HG02943 (cell line): ENCODE measurements around the gene EPO.

Experiments used
- ATAC-seq: cut with Tn5 transposase; IDR thresholded peaks from one replicate; pipeline ENCODE4 v1.9.1; 2021; ENCODE audit warnings: mild to moderate bottlenecking, low read depth, moderate library complexity; ENCODE audit not compliant: unreplicated experiment

EPO gene

GRCh38 chr7:100720279-100720670, at the start of gene EPO:
EPO (plus strand) TSS chr7:100720468; CDS start chr7:100720981, 513 bp downstream.
- no peak for ATAC-seq

GRCh38 chr7:100671353-100672327, 48.6 kb upstream of the EPO start:
- ATAC-seq, result no peak

DNA sequence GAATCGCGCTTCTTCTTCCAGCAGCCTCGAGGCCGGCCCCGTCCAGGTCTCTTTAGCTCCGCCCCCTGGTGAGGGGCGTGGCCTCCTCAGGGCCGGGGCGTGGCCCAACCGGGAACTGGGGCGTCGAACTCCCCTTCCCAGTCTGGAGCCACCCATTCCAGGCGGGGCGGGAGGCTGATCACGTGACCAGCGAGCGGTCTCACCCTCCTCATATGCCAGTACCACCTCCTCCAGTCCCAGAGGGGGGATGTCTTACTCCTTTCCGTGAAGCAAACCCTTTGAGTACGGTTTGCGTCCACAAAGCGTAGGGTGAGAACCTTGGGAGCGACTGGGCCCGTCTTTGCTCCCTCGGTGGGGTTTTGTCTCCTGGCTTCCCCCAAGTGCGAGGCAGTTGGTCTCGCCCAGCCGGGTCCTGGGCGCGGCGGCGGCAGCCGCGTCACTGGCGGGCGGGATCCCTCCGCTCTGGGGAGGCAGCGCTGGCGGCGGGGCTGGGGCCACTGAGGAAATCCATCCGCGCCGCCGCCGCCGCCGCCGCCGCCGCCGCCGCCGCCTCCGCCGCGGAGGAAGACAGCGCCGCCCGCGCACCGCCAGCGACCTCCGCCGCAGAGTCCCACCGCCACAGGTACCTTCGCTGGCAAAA, 46.8 kb upstream of the EPO start, which contains the start of gene GNB2:
Gene GNB2 (plus strand): TSS at position 439 of the 640 bp plus-strand sequence. CDS start 2,526 bp downstream, outside the sequence.
- ATAC-seq, result peak; percentile 49

- ATAC-seq, result peak; percentile 5
Observed at GRCh38 chr7:100673942-100674410, 46.3 kb upstream of the EPO start.

GRCh38 chr7:100674411-100675104, 45.7 kb upstream of the EPO start:
- no peak for ATAC-seq

GRCh38 chr7:100675105-100675451, 45.2 kb upstream of the EPO start:
- ATAC-seq, result no peak

GRCh38 chr7:100675581-100676350, 44.5 kb upstream of the EPO start:
- ATAC-seq, result no peak

DNA sequence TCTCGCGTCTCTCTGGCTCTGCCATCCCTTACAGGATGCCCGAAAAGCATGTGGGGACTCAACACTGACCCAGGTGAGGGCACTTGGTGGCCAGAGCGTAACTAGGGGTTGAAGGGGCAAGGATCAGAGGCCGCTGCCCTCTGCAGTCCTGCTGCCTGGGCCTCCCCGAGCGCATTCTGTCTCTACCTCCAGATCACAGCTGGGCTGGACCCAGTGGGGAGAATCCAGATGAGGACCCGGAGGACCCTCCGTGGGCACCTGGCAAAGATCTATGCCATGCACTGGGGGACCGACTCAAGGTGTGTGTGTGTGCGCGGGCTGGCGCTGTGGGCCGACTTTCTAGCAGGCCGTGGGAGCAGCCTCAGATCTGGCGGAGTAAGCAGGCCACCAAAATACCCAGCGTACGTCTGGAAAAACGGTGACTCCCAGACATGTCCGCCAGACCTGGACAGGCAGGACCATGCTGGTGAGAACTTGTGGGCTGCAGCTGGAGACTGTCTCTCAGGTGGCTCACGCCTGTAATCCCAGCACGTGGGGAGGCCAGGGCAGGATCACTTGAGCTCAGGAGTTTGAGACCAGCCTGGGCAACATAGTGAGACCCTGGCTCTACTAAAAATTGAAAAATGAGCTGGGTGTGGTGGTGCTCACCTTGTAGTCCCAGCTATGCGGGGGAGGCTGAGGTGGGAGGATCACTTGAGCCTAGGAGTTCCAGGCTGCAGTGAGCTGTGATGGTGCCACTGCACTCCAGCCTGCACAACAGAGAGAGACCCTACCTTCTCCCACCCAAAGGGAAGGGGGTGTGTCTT, 43.6 kb upstream of the EPO start:
- no peak for ATAC-seq

- no peak for ATAC-seq
Observed at GRCh38 chr7:100677308-100678267, 42.7 kb upstream of the EPO start.

GRCh38 chr7:100678291-100678984, 41.8 kb upstream of the EPO start:
- no peak for ATAC-seq

DNA sequence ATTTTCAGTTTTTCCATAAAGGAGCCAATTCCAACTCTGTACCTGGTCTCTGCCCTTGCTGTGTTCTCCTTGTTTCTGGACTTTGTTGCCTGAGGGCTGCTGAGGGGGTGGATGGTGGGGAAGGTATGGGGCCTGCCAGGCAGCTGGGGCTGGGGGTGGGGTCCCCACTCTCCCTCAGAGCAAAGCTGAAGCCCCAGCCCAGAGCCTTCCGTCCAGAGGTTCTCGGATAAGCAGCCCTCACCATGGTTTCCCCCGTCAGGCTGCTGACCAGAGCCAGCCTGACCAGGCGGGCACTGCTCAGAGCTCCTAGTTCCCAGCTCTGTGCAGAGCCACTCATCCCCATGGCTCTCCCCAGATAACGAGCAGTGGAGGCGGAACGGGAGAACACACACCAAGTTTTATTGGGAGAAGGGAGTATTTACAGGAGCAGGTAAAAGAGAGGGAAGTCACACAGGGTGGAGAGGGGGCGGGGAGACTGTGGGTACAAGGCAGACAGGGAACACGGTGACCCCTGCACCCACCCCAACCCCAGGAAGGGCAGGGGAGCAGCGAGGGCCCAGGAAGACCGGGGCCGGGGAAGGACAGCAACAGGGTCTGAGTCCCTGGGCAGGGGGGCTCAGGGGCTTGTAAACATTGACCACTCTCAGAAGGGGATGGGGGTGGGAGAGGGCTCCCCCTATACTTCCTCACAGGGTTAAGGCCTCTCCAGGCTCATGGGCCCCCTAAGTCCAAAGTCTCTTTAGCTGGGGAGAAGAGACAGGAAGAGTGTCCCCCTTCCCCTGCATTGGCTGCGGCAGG, 40.9 kb upstream of the EPO start:
- no peak for ATAC-seq

DNA sequence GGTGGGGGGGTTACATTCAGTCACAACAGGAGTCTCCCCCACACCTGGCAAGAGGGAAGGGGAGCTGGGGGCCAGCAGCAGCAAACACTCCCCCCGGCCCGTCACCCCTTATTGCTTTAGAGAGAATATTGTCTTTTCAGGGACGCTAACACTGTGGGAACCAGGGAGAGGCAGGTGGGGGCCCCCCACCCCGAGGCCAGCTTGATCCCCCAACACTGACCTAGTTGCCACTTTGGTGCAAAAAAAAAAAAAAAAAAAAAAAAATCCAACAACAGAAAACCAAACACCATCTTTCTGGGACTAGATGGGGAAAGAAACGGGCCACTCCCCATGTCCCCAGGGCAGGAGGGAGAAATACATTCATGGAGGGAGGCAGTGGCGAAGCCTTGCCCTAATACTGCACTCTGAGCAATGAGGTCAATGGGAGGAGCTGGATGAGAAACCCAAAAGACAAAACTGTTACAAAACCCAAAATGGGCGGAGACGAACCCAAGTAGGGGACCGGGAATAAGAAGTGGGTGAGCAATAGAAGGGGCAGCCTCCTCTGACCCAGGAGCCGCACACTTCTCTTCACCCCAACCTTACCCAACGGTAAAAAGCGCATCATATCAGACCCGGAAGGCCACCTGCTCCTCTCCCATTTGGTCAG, 40.2 kb upstream of the EPO start:
- no peak for ATAC-seq

DNA sequence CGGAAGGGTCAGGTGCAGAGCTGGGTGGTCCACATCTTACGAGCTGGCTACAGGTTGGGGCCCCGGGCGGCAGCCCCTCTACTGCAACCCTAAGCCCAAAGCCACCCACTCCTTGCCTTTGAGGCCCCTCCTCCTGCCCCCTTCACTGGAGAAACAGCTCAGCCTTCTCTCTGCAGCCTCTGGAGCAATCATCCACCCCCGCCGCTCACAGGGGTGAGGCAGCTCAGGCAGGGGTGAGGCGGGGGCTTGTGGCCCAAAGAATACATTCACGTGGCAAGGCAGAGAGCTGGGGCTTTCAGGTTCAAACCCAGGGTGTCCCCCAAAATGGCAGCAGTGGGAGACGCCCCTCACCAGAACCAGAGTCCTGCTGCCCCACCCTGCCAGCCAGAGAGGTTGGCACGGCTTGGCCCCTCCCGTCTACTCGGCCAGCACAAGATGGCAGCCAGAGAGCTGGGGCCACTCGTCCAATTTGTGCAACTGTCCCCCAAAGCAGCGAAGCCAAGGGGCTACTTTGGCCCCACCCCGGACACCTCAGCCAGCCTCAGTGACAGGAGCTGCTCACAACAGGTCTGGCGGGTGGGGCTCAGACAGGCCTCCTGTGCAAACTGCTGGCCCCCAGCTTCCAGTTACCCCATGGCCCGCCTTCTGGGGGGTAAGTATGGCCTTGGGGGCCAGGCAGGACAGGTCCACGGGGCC, 39.5 kb upstream of the EPO start:
- ATAC-seq, result no peak

- ATAC-seq, result no peak
Observed at GRCh38 chr7:100681491-100682227, 38.6 kb upstream of the EPO start.

GRCh38 chr7:100682228-100682741, 38.0 kb upstream of the EPO start:
- no peak for ATAC-seq
